Fibroblast of peridontal ligament (primary cell): ENCODE results near the gene SNX3.

Experiments
- DNase-seq: peaks from one replicate; pipeline ENCODE4 v3.0.0-alpha.2; 2010; ENCODE audit errors: extremely low read depth

SNX3 gene

GRCh38 chr6:108170332-108171290, 90.2 kb downstream of the SNX3 start:
- DNase-seq = no peak

- DNase-seq = no peak
Measured at GRCh38 chr6:108169464-108170331, 91.1 kb downstream of the SNX3 start.

GRCh38 chr6:108168501-108169463, 92.1 kb downstream of the SNX3 start:
- DNase-seq = no peak

GRCh38 chr6:108168090-108168463, 92.8 kb downstream of the SNX3 start:
- DNase-seq = no peak

- DNase-seq = no peak
Measured at GRCh38 chr6:108167449-108168089, 93.3 kb downstream of the SNX3 start.

GRCh38 chr6:108166664-108167448, 94.0 kb downstream of the SNX3 start:
- DNase-seq = no peak

- DNase-seq = peak; percentile 9
Measured at GRCh38 chr6:108165714-108166663, 94.9 kb downstream of the SNX3 start, which contains the start of gene NR2E1. NR2E1 (plus strand) TSS chr6:108166022; CDS start chr6:108166766, 744 bp downstream.

GRCh38 chr6:108164815-108165706, 95.8 kb downstream of the SNX3 start:
- DNase-seq = no peak

- DNase-seq = no peak
Measured at GRCh38 chr6:108164543-108164814, 96.4 kb downstream of the SNX3 start.

GRCh38 chr6:108163644-108164542, 96.9 kb downstream of the SNX3 start:
- DNase-seq = no peak

- no peak for DNase-seq
Measured at GRCh38 chr6:108163267-108163643, 97.6 kb downstream of the SNX3 start.

GRCh38 chr6:108161724-108162282, 99.0 kb downstream of the SNX3 start:
- no peak for DNase-seq
